ENCODE measurements around the gene PODXL2. TPM values are rescaled to one million over a fixed set of nuclear protein-coding genes. Genes with fewer than 3 reads are reported as not detected.

PODXL2 gene
- polyA plus RNA-seq, 1 experiment: 3.4 TPM

GRCh38 chr3:127690823-127691452, 62.0 kb downstream of the PODXL2 start:
- Histone ChIP-seq H3K4me3 (ENCODE audit: low read depth, low read length) (no peak overlapping the region), H3K36me3 (ENCODE audit: control insufficient read depth, insufficient read depth, low read length) (peaks cover 14% of the 10 kb centered on the region), H3K27me3 (ENCODE audit: control insufficient read depth, insufficient read depth, low read length) (no peaks in the 10 kb centered on the region)
- TF ChIP-seq CTCF (IDR thresholded peaks at IDR 0.05; ENCODE audit: insufficient read depth, low read depth, low read length): peak; percentile 91
- CTCF ChIA-PET: interaction anchor here (0.6 to 3.4 kb wide), 25 partner anchors 8 to 280 kb away, joined by 3 to 23 read pairs (median 4); partner anchors contain the start of gene MGLL
- DNase-seq (ENCODE audit: low read depth): no peak
- POLR2A ChIA-PET: no interaction called here

GRCh38 chr3:127691489-127691888, 62.5 kb downstream of the PODXL2 start:
- CTCF ChIA-PET: interaction anchor here (0.6 to 3.4 kb wide), 24 partner anchors 8 to 280 kb away, joined by 3 to 23 read pairs (median 4); partner anchors contain the start of gene MGLL
- Histone ChIP-seq H3K4me3 (ENCODE audit: low read depth, low read length) (no peak overlapping the region), H3K27me3 (ENCODE audit: control insufficient read depth, insufficient read depth, low read length) (no peaks in the 10 kb centered on the region), H3K36me3 (ENCODE audit: control insufficient read depth, insufficient read depth, low read length) (peaks cover 14% of the 10 kb centered on the region)
- DNase-seq (ENCODE audit: low read depth): no peak
- TF ChIP-seq CTCF (IDR thresholded peaks at IDR 0.05; ENCODE audit: insufficient read depth, low read depth, low read length): no peak
- POLR2A ChIA-PET: no interaction called here

GRCh38 chr3:127691974-127692373, 63.0 kb downstream of the PODXL2 start:
- POLR2A ChIA-PET: no interaction called here
- H3K27me3 ChIP-seq (ENCODE audit: control insufficient read depth, insufficient read depth, low read length): no peaks in the 10 kb centered on the region
- peaks cover 14% of the 10 kb centered on the region for H3K36me3 ChIP-seq (ENCODE audit: control insufficient read depth, insufficient read depth, low read length)
- no peak for DNase-seq (ENCODE audit: low read depth)
- no peak for TF ChIP-seq CTCF (IDR thresholded peaks at IDR 0.05; ENCODE audit: insufficient read depth, low read depth, low read length)
- CTCF ChIA-PET: interaction anchor here (1.3 to 3.4 kb wide), 9 partner anchors 7 to 279 kb away, joined by 4 to 23 read pairs (median 7); no protein-coding TSS in a partner anchor
- H3K4me3 ChIP-seq (ENCODE audit: low read depth, low read length): no peak overlapping the region

GRCh38 chr3:127692501-127693335, 63.7 kb downstream of the PODXL2 start:
- no peak for DNase-seq (ENCODE audit: low read depth)
- CTCF ChIA-PET: interaction anchor here (1.8 to 3.4 kb wide), 4 partner anchors 10 to 279 kb away, joined by 5 to 23 read pairs (median 6); no protein-coding TSS in a partner anchor

More at GRCh38 chr3:127692501-127693335, 63.7 kb downstream of the PODXL2 start:
- peaks cover 14% of the 10 kb centered on the region for H3K36me3 ChIP-seq (ENCODE audit: control insufficient read depth, insufficient read depth, low read length)
- no peak overlapping the region for H3K4me3 ChIP-seq (ENCODE audit: low read depth, low read length)
- POLR2A ChIA-PET: no interaction called here
- no peak for TF ChIP-seq CTCF (IDR thresholded peaks at IDR 0.05; ENCODE audit: insufficient read depth, low read depth, low read length)
- H3K27me3 ChIP-seq (ENCODE audit: control insufficient read depth, insufficient read depth, low read length): no peaks in the 10 kb centered on the region
